Lower lobe of right lung (tissue), 2 donors: ENCODE data around the gene LGR4. TPM values are rescaled to one million over a fixed set of nuclear protein-coding genes. Genes with fewer than 3 reads are reported as not detected.

Source experiments
- ATAC-seq, 2 donors: fragments of 200-7000 bp; cut with Tn5 transposase; one replicate each; pipeline ENCODE4 v1.9.1; 2020 to 2022; ENCODE audit warnings: mild to moderate bottlenecking in 2 of 2, moderate library complexity in 2 of 2
- DNase-seq: peaks from one replicate; pipeline ENCODE4 v3.0.0-alpha.2; 2020
- H3K27ac ChIP-seq: fragments of 200-600 bp; one replicate; pipeline ENCODE4 v1.8.0; 2022
- H3K27me3 ChIP-seq: fragments of 200-600 bp; one replicate; pipeline ENCODE4 v1.8.0; 2022; ENCODE audit warnings: low read depth
- H3K36me3 ChIP-seq: fragments of 200-600 bp; one replicate; pipeline ENCODE4 v1.8.0; 2022; ENCODE audit warnings: mild to moderate bottlenecking
- H3K4me1 ChIP-seq: fragments of 200-600 bp; one replicate; pipeline ENCODE4 v1.8.0; 2022
- H3K4me3 ChIP-seq: fragments of 200-600 bp; one replicate; pipeline ENCODE4 v1.8.0; 2022; ENCODE audit warnings: mild to moderate bottlenecking
- H3K9me3 ChIP-seq: fragments of 200-600 bp; one replicate; pipeline ENCODE4 v1.8.0; 2022
- CTCF ChIP-seq: fragments of 200-600 bp; IDR thresholded peaks from one replicate; pipeline ENCODE4 v1.8.0; 2022; ENCODE audit warnings: antibody characterized with exemption, mild to moderate bottlenecking
- intact Hi-C: fragments of 100-400 bp; cut with DNase I; formaldehyde crosslinking; loops from one replicate; pipeline ENCODE4 v1.11.0; 2022
- total RNA-seq: library from RNA; stranded (reverse); fragmentation: NEBNext Ultra II Directional; extraction: Animal tissue kit (Norgen Biotek cat#: 25700); gene quantifications from one replicate; pipeline ENCODE4 v1.2.1, GENCODE V29; 2021
- donor health status: DM: no; HTN: yes; CAD: no; lungs with severe emphysema.

Gene LGR4
- total RNA-seq, 1 donor from 2014 or later = 7.5 TPM

- no peaks in the 10 kb centered on the region for H3K36me3 ChIP-seq
- intact Hi-C loops = no loop called here
- no peak overlapping the region for H3K4me3 ChIP-seq
- DNase-seq (no peak), ATAC-seq (no peak)
- H3K27me3 ChIP-seq = no peaks in the 10 kb centered on the region
- no peak for TF ChIP-seq CTCF
- H3K27ac ChIP-seq = no peak overlapping the region
- H3K4me1 ChIP-seq = no peaks in the 10 kb centered on the region
- H3K9me3 ChIP-seq = no peaks in the 10 kb centered on the region
Observed at GRCh38 chr11:27513389-27513788, 40.8 kb upstream of the LGR4 start.

- Histone ChIP-seq H3K27ac (no peak overlapping the region), H3K9me3 (no peaks in the 10 kb centered on the region), H3K4me1 (peaks cover 8% of the 10 kb centered on the region), H3K36me3 (no peaks in the 10 kb centered on the region), H3K27me3 (no peaks in the 10 kb centered on the region), H3K4me3 (no peak overlapping the region)
- ATAC-seq (no peak), DNase-seq (no peak)
- intact Hi-C loops = no loop called here
- no peak for TF ChIP-seq CTCF
Observed at GRCh38 chr11:27512238-27512637, 39.6 kb upstream of the LGR4 start.

- ATAC-seq = no peak
- Histone ChIP-seq H3K4me1 (peaks cover 18% of the 10 kb centered on the region), H3K36me3 (no peaks in the 10 kb centered on the region), H3K9me3 (no peaks in the 10 kb centered on the region), H3K27me3 (no peaks in the 10 kb centered on the region), H3K27ac (no peak overlapping the region), H3K4me3 (no peak overlapping the region)
- no peak for DNase-seq
- no peak for TF ChIP-seq CTCF
- intact Hi-C loops = no loop called here
Observed at GRCh38 chr11:27509908-27510307, 37.3 kb upstream of the LGR4 start.

- H3K27ac ChIP-seq = no peak overlapping the region
- H3K9me3 ChIP-seq = no peaks in the 10 kb centered on the region
- H3K36me3 ChIP-seq = no peaks in the 10 kb centered on the region
- DNase-seq (no peak), ATAC-seq (no peak)
- peaks cover 33% of the 10 kb centered on the region for H3K4me1 ChIP-seq
- no peak for TF ChIP-seq CTCF
- H3K4me3 ChIP-seq = peak overlapping the region; percentile 65
- no peaks in the 10 kb centered on the region for H3K27me3 ChIP-seq
- intact Hi-C loops = no loop called here
Observed at GRCh38 chr11:27507557-27508322, 35.1 kb upstream of the LGR4 start.

- Histone ChIP-seq H3K27ac (peak within 1 kb of the TSS; percentile 87), H3K9me3 (no peaks in the 10 kb centered on the region), H3K36me3 (peaks cover 4% of the 10 kb centered on the region), H3K27me3 (no peaks in the 10 kb centered on the region), H3K4me1 (peaks cover 42% of the 10 kb centered on the region), H3K4me3 (peak within 1 kb of the TSS; percentile 65)
- peak; percentile 99 for ATAC-seq
- no peak for TF ChIP-seq CTCF
- intact Hi-C loops = no loop called here
- DNase-seq = peak; percentile 96
Observed at GRCh38 chr11:27506200-27507182, 33.9 kb upstream of the LGR4 start, which contains the start of gene LIN7C. Gene LIN7C (minus strand): TSS chr11:27506769. CDS start chr11:27506752, 17 bp downstream.
